ENCODE measurements around the gene GCKR.
"Not testable (repeated sequence)": the region's sequence is repeated elsewhere in the genome, so short reads cannot be mapped to it uniquely, and the experiment has no call there.

DNA sequence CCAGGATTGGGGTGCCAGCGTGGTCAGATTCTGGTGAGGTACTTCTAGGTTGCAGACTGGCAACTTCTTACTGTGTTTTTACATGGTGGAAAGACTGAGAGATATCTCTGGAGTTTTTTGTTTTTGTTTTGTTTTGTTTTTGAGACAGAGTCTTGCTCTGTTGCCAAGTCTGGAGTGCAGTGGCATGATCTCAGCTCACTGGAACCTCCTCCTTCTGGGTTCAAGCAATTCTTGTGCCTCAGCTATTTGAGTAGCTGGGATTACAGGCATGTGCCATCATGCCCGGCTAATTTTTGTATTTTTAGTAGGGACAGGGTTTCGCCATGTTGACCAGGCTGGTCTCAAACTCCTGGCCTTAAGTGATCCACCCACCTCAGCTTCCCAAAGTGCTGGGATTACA, 57.8 kb downstream of the GCKR start:
- not testable (repeated sequence) for TF ChIP-seq CTCF, POLR2A (IDR thresholded peaks at IDR 0.05)
